Hepatocyte (in vitro differentiated cells): ENCODE data around the gene RBM8A. TPM values are rescaled to one million over a fixed set of nuclear protein-coding genes. Genes with fewer than 3 reads are reported as not detected.

Experiments used
- DNase-seq: peaks from one replicate; pipeline ENCODE4 v3.0.0-alpha.2; 2016; ENCODE audit warnings: low spot score
- H2AFZ ChIP-seq: fragments of 200-600 bp; sonication (generic); 2 replicates; pipeline ENCODE4 v1.6.0; 2016; ENCODE audit warnings: antibody characterized with exemption, mild to moderate bottlenecking
- H3K27ac ChIP-seq: fragments of 200-600 bp; sonication (generic); 2 replicates; pipeline ENCODE4 v1.5.1; 2016; ENCODE audit warnings: mild to moderate bottlenecking
- H3K27me3 ChIP-seq: fragments of 200-600 bp; sonication (generic); 2 replicates; pipeline ENCODE4 v1.6.1; 2016
- H3K36me3 ChIP-seq: fragments of 200-600 bp; sonication (generic); replicated peaks from 2 replicates; pipeline ENCODE4 v1.5.1; 2016; ENCODE audit warnings: low read depth; ENCODE audit not compliant: insufficient read depth
- H3K4me1 ChIP-seq: fragments of 200-600 bp; sonication (generic); 2 replicates; pipeline ENCODE4 v1.5.1; 2016; ENCODE audit warnings: mild to moderate bottlenecking, moderate library complexity; ENCODE audit not compliant: insufficient read depth
- H3K4me2 ChIP-seq: fragments of 200-600 bp; sonication (generic); 2 replicates; pipeline ENCODE4 v1.6.0; 2016
- H3K4me3 ChIP-seq: fragments of 200-600 bp; sonication (generic); 2 replicates; pipeline ENCODE4 v1.5.1; 2016; ENCODE audit warnings: mild to moderate bottlenecking
- H3K79me2 ChIP-seq: fragments of 200-600 bp; sonication (generic); 2 replicates; pipeline ENCODE4 v1.6.0; 2017; ENCODE audit warnings: mild to moderate bottlenecking
- H3K9me2 ChIP-seq: fragments of 200-600 bp; sonication (generic); replicated peaks from 2 replicates; pipeline ENCODE4 v1.6.0; 2017; ENCODE audit warnings: mild to moderate bottlenecking; ENCODE audit not compliant: insufficient read depth
- H3K9me3 ChIP-seq: fragments of 200-600 bp; sonication (generic); 2 replicates; pipeline ENCODE4 v1.5.1; 2016; ENCODE audit warnings: low read depth, mild to moderate bottlenecking
- H4K20me1 ChIP-seq: fragments of 200-600 bp; sonication (generic); 2 replicates; pipeline ENCODE4 v1.6.0; 2016; ENCODE audit warnings: mild to moderate bottlenecking; ENCODE audit not compliant: insufficient read depth, poor library complexity, severe bottlenecking
- CTCF ChIP-seq: fragments of 200-600 bp; sonication (generic); IDR thresholded peaks from 2 replicates; pipeline ENCODE4 v1.5.1; 2016; ENCODE audit warnings: antibody characterized with exemption, mild to moderate bottlenecking; ENCODE audit not compliant: poor library complexity
- EZH2 ChIP-seq: fragments of 200-600 bp; sonication (generic); IDR thresholded peaks from 2 replicates; pipeline ENCODE4 v1.6.1; 2016; ENCODE audit warnings: antibody characterized with exemption, mild to moderate bottlenecking, borderline replicate concordance
- EZH2phosphoT487 ChIP-seq: fragments of 200-600 bp; sonication (generic); IDR thresholded peaks from one replicate; pipeline ENCODE4 v1.6.1; 2018; ENCODE audit warnings: antibody characterized with exemption, mild to moderate bottlenecking, low read depth, moderate library complexity; ENCODE audit not compliant: unreplicated experiment, severe bottlenecking
- WGBS: methylation state at CpG from one replicate; pipeline ENCODE4 v1.1.6; 2016; ENCODE audit warnings: low lambda C conversion rate; ENCODE audit errors: missing lambda C conversion rate; 5-methylcytosine and 5-hydroxymethylcytosine counted together
- polyA plus RNA-seq: library from polyadenylated mRNA; unstranded; fragments of >200 nt; fragmentation: Nextera tagmentation; extraction: Ambion mirVana; gene quantifications from 2 replicates; pipeline ENCODE4 v1.2.1, GENCODE V29; 2016
- total RNA-seq: library from RNA; depleted of rRNA; stranded (reverse); fragments of >200 nt; gene quantifications from 2 replicates; pipeline ENCODE4 v1.2.3, GENCODE V29; 2014

Gene RBM8A
- total and polyA plus RNA-seq, 2 experiments from 2014 or later: 141 to 185 TPM

DNA sequence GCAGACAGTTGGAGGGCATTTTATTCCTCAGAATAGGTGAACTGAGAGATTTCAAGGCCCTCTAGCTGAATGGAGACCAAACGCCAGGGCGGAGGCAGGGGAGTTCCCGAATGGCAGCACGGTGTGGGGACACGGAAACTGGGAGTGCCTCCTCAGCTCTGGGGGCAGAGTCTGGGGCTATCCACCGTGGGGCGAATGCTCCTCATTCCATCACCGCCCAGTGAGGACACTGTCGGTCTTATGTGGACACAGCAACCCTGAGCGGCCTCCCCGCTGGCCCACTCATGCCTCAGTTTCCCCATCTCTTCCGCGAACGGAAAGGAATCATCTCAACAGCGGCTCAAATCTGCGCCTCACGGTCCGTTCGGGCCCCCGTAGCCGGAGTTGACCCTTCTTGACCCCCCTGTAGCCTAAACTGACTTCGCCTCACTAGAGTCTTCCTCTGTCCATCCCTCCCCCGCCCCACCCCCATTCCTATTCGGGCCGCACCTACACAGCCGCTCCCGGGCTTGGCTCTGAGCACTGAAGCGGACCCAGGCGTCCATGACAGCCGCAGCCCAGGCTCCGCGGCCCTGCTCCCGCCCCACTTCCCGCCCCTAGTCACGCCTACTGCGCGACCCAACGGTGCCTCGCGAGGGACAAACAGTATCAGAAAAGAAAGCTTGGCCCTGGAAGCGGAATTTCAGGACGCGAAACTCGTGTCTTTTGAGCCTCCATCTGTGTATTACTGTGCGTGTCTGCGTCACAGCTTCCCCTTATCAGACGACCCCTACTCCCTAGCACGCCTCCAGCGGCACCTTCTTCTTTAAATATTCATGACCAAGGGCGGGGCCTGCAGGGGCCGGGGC lies 8.9 kb downstream of the RBM8A start, which contains the start of gene PEX11B:
PEX11B (minus strand) TSS at position 574 of the 848 bp plus-strand sequence; CDS start at position 545, 29 bp downstream.
- peak within 1 kb of the TSS; percentile 97 for H3K4me2 ChIP-seq
- H3K9me2 ChIP-seq: no peaks in the 10 kb centered on the region
- peak; percentile 92 for DNase-seq
- H3K27me3 ChIP-seq: no peaks in the 10 kb centered on the region
- H3K27ac ChIP-seq: peak within 1 kb of the TSS; percentile 87
- peak within 1 kb of the TSS; percentile 30 for H2AFZ ChIP-seq
- H3K79me2 ChIP-seq: peaks cover 19% of the 10 kb centered on the region
- no peak for TF ChIP-seq EZH2
- TF ChIP-seq CTCF: no peak
- TF ChIP-seq EZH2phosphoT487: no peak
- 3% methylated on average over 45 of the region's 51 CpGs for WGBS
- H3K9me3 ChIP-seq: no peaks in the 10 kb centered on the region
- peak within 1 kb of the TSS; percentile 19 for H3K4me3 ChIP-seq
- H3K36me3 ChIP-seq: no peaks in the 10 kb centered on the region
- no peaks in the 10 kb centered on the region for H4K20me1 ChIP-seq
- peaks cover 20% of the 10 kb centered on the region for H3K4me1 ChIP-seq

GRCh38 chr1:145917595-145917994 lies 9.7 kb downstream of the RBM8A start:
- TF ChIP-seq EZH2phosphoT487: no peak
- TF ChIP-seq EZH2: no peak
- no peak for TF ChIP-seq CTCF
- no peak overlapping the region for H3K27ac ChIP-seq
- no peaks in the 10 kb centered on the region for H3K27me3 ChIP-seq
- 88% methylated on average over 5 of the region's 5 CpGs for whole genome bisulfite sequencing
- H3K9me3 ChIP-seq: no peaks in the 10 kb centered on the region
- no peak for DNase-seq
- peak overlapping the region; percentile 97 for H3K4me2 ChIP-seq
- H4K20me1 ChIP-seq: no peaks in the 10 kb centered on the region
- H2AFZ ChIP-seq: peak overlapping the region; percentile 30
- no peaks in the 10 kb centered on the region for H3K9me2 ChIP-seq
- peaks cover 19% of the 10 kb centered on the region for H3K79me2 ChIP-seq
- H3K4me3 ChIP-seq: peak overlapping the region; percentile 19
- H3K4me1 ChIP-seq: peaks cover 20% of the 10 kb centered on the region
- no peaks in the 10 kb centered on the region for H3K36me3 ChIP-seq

GRCh38 chr1:145916745-145917144 lies 10.5 kb downstream of the RBM8A start:
- no peak overlapping the region for H3K27ac ChIP-seq
- H2AFZ ChIP-seq: no peak overlapping the region
- no peaks in the 10 kb centered on the region for H3K9me3 ChIP-seq
- H3K36me3 ChIP-seq: no peaks in the 10 kb centered on the region
- peak overlapping the region; percentile 97 for H3K4me2 ChIP-seq
- 76% methylated on average over 5 of the region's 5 CpGs for WGBS
- H3K9me2 ChIP-seq: no peaks in the 10 kb centered on the region
- H3K4me3 ChIP-seq: no peak overlapping the region
- no peak for TF ChIP-seq EZH2
- no peak for TF ChIP-seq EZH2phosphoT487
- TF ChIP-seq CTCF: no peak
- H3K4me1 ChIP-seq: peaks cover 20% of the 10 kb centered on the region
- peaks cover 19% of the 10 kb centered on the region for H3K79me2 ChIP-seq
- DNase-seq: no peak
- H4K20me1 ChIP-seq: no peaks in the 10 kb centered on the region
- H3K27me3 ChIP-seq: no peaks in the 10 kb centered on the region
